IMR-90 (cell line): ENCODE measurements around the gene PTGDR. TPM values are rescaled to one million over a fixed set of nuclear protein-coding genes. Genes with fewer than 3 reads are reported as not detected.

ENCODE experiments used
- ATAC-seq: fragments of 200-7000 bp; cut with Tn5 transposase; 2 replicates; pipeline ENCODE4 v1.9.1; 2020; ENCODE audit warnings: low read depth, mild to moderate bottlenecking, moderate library complexity
- BruUV-seq: library from RNA; stranded (reverse); fragments of 400-500 nt; replicated peaks from 2 replicates; lab custom pipeline; 2021; lab: Mats Ljungman, UMichigan
- CTCF ChIA-PET: fragments of 300-600 bp; formaldehyde crosslinking; extraction: SDS; loops from one replicate; lab custom pipeline; 2021; ENCODE audit warnings: antibody characterized with exemption; lab: Yijun Ruan, JAX
- POLR2A ChIA-PET: fragments of 300-600 bp; sonication (Branson Sonifier 250); formaldehyde crosslinking; loops from one replicate; lab custom pipeline; 2022; ENCODE audit warnings: antibody characterized with exemption; ENCODE audit not compliant: unreplicated experiment; lab: Charles Lee
- DNase-seq: peaks from one replicate; pipeline ENCODE4 v3.0.0; 2013
- H2AFZ ChIP-seq: replicated peaks from 2 replicates; pipeline ENCODE3; 2013; ENCODE audit warnings: low read length, mild to moderate bottlenecking; ENCODE audit not compliant: poor library complexity
- H2AK5ac ChIP-seq: 2 replicates; pipeline ENCODE4 v1.6.1; 2013; ENCODE audit warnings: low read depth, low read length, inconsistent platforms
- H2AK9ac ChIP-seq: replicated peaks from 2 replicates; pipeline ENCODE3; 2013; ENCODE audit warnings: mild to moderate bottlenecking, low read depth, low read length, moderate library complexity; ENCODE audit not compliant: poor library complexity
- H2BK120ac ChIP-seq: 2 replicates; pipeline ENCODE4 v1.6.1; 2013; ENCODE audit warnings: low read depth, low read length, inconsistent platforms
- H2BK15ac ChIP-seq: 3 replicates; pipeline ENCODE4 v1.6.1; 2013; ENCODE audit warnings: low read depth, low read length, inconsistent platforms
- H2BK20ac ChIP-seq: 2 replicates; pipeline ENCODE4 v1.6.1; 2013; ENCODE audit warnings: low read depth, mild to moderate bottlenecking, inconsistent platforms, low read length, moderate library complexity
- H2BK5ac ChIP-seq: 2 replicates; pipeline ENCODE4 v1.6.1; 2013; ENCODE audit warnings: mild to moderate bottlenecking, low read depth, low read length, inconsistent platforms; ENCODE audit not compliant: poor library complexity, severe bottlenecking
- H3K14ac ChIP-seq: replicated peaks from 2 replicates; pipeline ENCODE4 v1.6.1; 2013; ENCODE audit warnings: low read depth, low read length, inconsistent platforms
- H3K18ac ChIP-seq: 2 replicates; pipeline ENCODE4 v1.6.1; 2013; ENCODE audit warnings: low read depth, low read length, control low read depth
- H3K23ac ChIP-seq: 2 replicates; pipeline ENCODE4 v1.6.1; 2013; ENCODE audit warnings: low read depth, low read length, inconsistent platforms
- H3K27ac ChIP-seq: 2 replicates; pipeline ENCODE4 v1.5.1; 2013; ENCODE audit warnings: mild to moderate bottlenecking, control low read depth, low read length; ENCODE audit not compliant: insufficient read depth
- H3K27me3 ChIP-seq: 2 replicates; pipeline ENCODE4 v1.6.1; 2013; ENCODE audit warnings: low read length; ENCODE audit not compliant: control insufficient read depth, insufficient read depth
- H3K36me3 ChIP-seq: 2 replicates; pipeline ENCODE4 v1.6.1; 2013; ENCODE audit warnings: low read length, mixed read lengths; ENCODE audit not compliant: control insufficient read depth, insufficient read depth
- H3K4ac ChIP-seq: 2 replicates; pipeline ENCODE4 v1.6.1; 2013; ENCODE audit warnings: low read depth, low read length, inconsistent platforms
- H3K4me1 ChIP-seq: 2 replicates; pipeline ENCODE4 v1.6.1; 2013; ENCODE audit warnings: low read length, mixed read lengths; ENCODE audit not compliant: control insufficient read depth, insufficient read depth
- H3K4me2 ChIP-seq: 2 replicates; pipeline ENCODE4 v1.6.1; 2013; ENCODE audit warnings: low read depth, mild to moderate bottlenecking, control low read depth, low read length, moderate library complexity
- H3K4me3 ChIP-seq: 2 replicates; pipeline ENCODE4 v1.5.1; 2013; ENCODE audit warnings: low read depth, mild to moderate bottlenecking, control low read depth, low read length, moderate library complexity; ENCODE audit not compliant: insufficient read depth
- H3K56ac ChIP-seq: 2 replicates; pipeline ENCODE4 v1.6.1; 2013; ENCODE audit warnings: low read length, inconsistent platforms; ENCODE audit not compliant: insufficient read depth; ENCODE audit errors: extremely low read depth
- H3K79me1 ChIP-seq, 2 experiments: 2 replicates each; pipeline ENCODE4 v1.6.1; 2013; ENCODE audit warnings: low read length in 2 of 2, inconsistent platforms in 1 of 2, low read depth in 1 of 2
- H3K9ac ChIP-seq: 2 replicates; pipeline ENCODE4 v1.6.1; 2013; ENCODE audit warnings: low read depth, low read length, control low read depth
- H3K9me1 ChIP-seq: 2 replicates; pipeline ENCODE4 v1.6.1; 2013; ENCODE audit warnings: low read length, inconsistent platforms; ENCODE audit not compliant: insufficient read depth
- H3K9me3 ChIP-seq: 2 replicates; pipeline ENCODE4 v1.6.1; 2013; ENCODE audit warnings: low read length; ENCODE audit not compliant: control insufficient read depth, insufficient read depth
- H4K20me1 ChIP-seq: 2 replicates; pipeline ENCODE4 v1.6.1; 2013; ENCODE audit warnings: low read length, inconsistent platforms; ENCODE audit not compliant: insufficient read depth
- H4K5ac ChIP-seq: 2 replicates; pipeline ENCODE4 v1.6.1; 2013; ENCODE audit warnings: mild to moderate bottlenecking, low read depth, low read length, control low read depth
- H4K8ac ChIP-seq, 2 experiments: 2 replicates each; pipeline ENCODE4 v1.6.1; 2013; ENCODE audit warnings: low read depth in 2 of 2, low read length in 2 of 2, control low read depth in 1 of 2, inconsistent platforms in 1 of 2
- H4K91ac ChIP-seq: 2 replicates; pipeline ENCODE4 v1.6.1; 2013; ENCODE audit warnings: low read depth, low read length, inconsistent platforms; ENCODE audit not compliant: insufficient read depth
- CHD1 ChIP-seq: IDR thresholded peaks from 2 replicates; pipeline ENCODE4 v1.6.1; 2012; ENCODE audit warnings: low read depth, low read length, improper control_type of control experiment
- ELK1 ChIP-seq: fragments of 150-350 bp; IDR thresholded peaks from 2 replicates; pipeline ENCODE4 v1.6.1; 2016; ENCODE audit warnings: low read depth, mild to moderate bottlenecking, low read length, moderate library complexity, borderline replicate concordance
- MAZ ChIP-seq: IDR thresholded peaks from 2 replicates; pipeline ENCODE4 v1.6.1; 2012; ENCODE audit warnings: low read depth, mild to moderate bottlenecking, low read length, improper control_type of control experiment, moderate library complexity, borderline replicate concordance
- NFE2L2 ChIP-seq: fragments of 150-350 bp; IDR thresholded peaks from 2 replicates; pipeline ENCODE4 v1.6.1; 2016; ENCODE audit warnings: low read depth, mild to moderate bottlenecking, low read length
- POLR2A ChIP-seq: IDR thresholded peaks from 2 replicates; pipeline ENCODE4 v1.6.1; 2012; ENCODE audit warnings: mild to moderate bottlenecking, low read depth, low read length
- SMC3 ChIP-seq: fragments of 150-350 bp; IDR thresholded peaks from 2 replicates; pipeline ENCODE4 v1.6.1; 2016; ENCODE audit warnings: low read depth, mild to moderate bottlenecking, antibody characterized with exemption, low read length, moderate library complexity
- WGBS, 2 experiments: methylation state at CpG; one replicate each; pipeline versions ENCODE4 v1.1.5 to v1.1.7; 2013; ENCODE audit warnings: missing lambda C conversion rate in 2 of 2; ENCODE audit not compliant: insufficient read length in 1 of 2; ENCODE audit errors: extremely low coverage in 2 of 2; 5-methylcytosine and 5-hydroxymethylcytosine counted together
- dilution Hi-C: fragments of 300-500 bp; cut with HindIII; formaldehyde crosslinking; loops from one replicate; pipeline ENCODE4 v1.14.3; 2018; ENCODE audit warnings: low sequenced_read_pairs; ENCODE audit not compliant: unreplicated experiment
- in situ Hi-C: fragments of 300-500 bp; cut with MboI; formaldehyde crosslinking; loops from 3 replicates; pipeline ENCODE4 v1.14.3; 2019; ENCODE audit warnings: low sequenced_read_pairs, inconsistent platforms, mixed read lengths
- intact Hi-C: fragments of 100-400 bp; cut with micrococcal nuclease; formaldehyde crosslinking; loops from 2 replicates; pipeline ENCODE4 v1.10.0; 2022
- polyA plus RNA-seq, 3 experiments: library from polyadenylated mRNA; depleted of rRNA; stranded (reverse); fragments of >200 nt; gene quantifications; 2 replicates each; pipeline ENCODE4 v1.2.3, GENCODE V29; 2012; ENCODE audit warnings: low replicate concordance in 1 of 3
- total RNA-seq: library from RNA; depleted of rRNA; stranded (reverse); fragments of >200 nt; gene quantifications from 2 replicates; pipeline ENCODE4 v1.2.3, GENCODE V29; 2012
- TF ChIP-seq, protein P1 (sequence below): conservative IDR thresholded peaks from 2 replicates; pipeline ENCODE4 v1.5.1; 2012; ENCODE audit warnings: mild to moderate bottlenecking, low read depth, low read length, improper control_type of control experiment
- TF ChIP-seq, protein P2 (sequence below): fragments of 150-350 bp; IDR thresholded peaks from 2 replicates; pipeline ENCODE4 v1.6.1; 2017; ENCODE audit warnings: mild to moderate bottlenecking, antibody characterized with exemption, low read length, low read depth

The PTGDR gene
- total and polyA plus RNA-seq, 2 of the 4 experiments (the other 2 are of a cell fraction) = not detected

GRCh38 chr14:52265253-52265652, 2.2 kb upstream of the PTGDR start:
- in situ Hi-C loops = no loop called here
- no peak for ATAC-seq
- 0 out of 2 replicates have a peak, but pooled peaks cover 3% of the 10 kb centered on the region for H3K9me1 ChIP-seq
- H3K79me1 ChIP-seq = no peaks in the 10 kb centered on the region
- dilution Hi-C loops = no loop called here
- no peak overlapping the region for H2BK20ac ChIP-seq
- H3K4ac ChIP-seq = no peak overlapping the region
- BruUV-seq = no TSS peak
- no peak overlapping the region for H2AK5ac ChIP-seq
- H3K14ac ChIP-seq = no peak overlapping the region
- 57% methylated on average over 2 of the region's 5 CpGs; no CpG with 5 or more reads in 1 of the 2 experiments for WGBS, 2 experiments
- no peak overlapping the region for H2BK15ac ChIP-seq
- no peak overlapping the region for H3K9ac ChIP-seq
- no peak overlapping the region for H3K56ac ChIP-seq
- no peak overlapping the region for H4K8ac ChIP-seq
- no peak overlapping the region for H3K23ac ChIP-seq
- no peak overlapping the region for H4K91ac ChIP-seq
- no peak overlapping the region for H4K5ac ChIP-seq
- H3K4me3 ChIP-seq = no peak overlapping the region
- H3K36me3 ChIP-seq = no peaks in the 10 kb centered on the region
- no peak overlapping the region for H2BK120ac ChIP-seq
- H3K4me1 ChIP-seq = peaks cover 4% of the 10 kb centered on the region; the same call in 1 of the 2 replicates
- no peak overlapping the region for H2AFZ ChIP-seq
- H4K20me1 ChIP-seq = no peaks in the 10 kb centered on the region
- no peak overlapping the region for H3K4me2 ChIP-seq
- TF ChIP-seq ELK1 = no peak
- no peak for TF ChIP-seq CHD1
- TF ChIP-seq POLR2A = no peak
- no peak for TF ChIP-seq SMC3
- no peak for TF ChIP-seq NFE2L2
- TF ChIP-seq, protein P1, sequence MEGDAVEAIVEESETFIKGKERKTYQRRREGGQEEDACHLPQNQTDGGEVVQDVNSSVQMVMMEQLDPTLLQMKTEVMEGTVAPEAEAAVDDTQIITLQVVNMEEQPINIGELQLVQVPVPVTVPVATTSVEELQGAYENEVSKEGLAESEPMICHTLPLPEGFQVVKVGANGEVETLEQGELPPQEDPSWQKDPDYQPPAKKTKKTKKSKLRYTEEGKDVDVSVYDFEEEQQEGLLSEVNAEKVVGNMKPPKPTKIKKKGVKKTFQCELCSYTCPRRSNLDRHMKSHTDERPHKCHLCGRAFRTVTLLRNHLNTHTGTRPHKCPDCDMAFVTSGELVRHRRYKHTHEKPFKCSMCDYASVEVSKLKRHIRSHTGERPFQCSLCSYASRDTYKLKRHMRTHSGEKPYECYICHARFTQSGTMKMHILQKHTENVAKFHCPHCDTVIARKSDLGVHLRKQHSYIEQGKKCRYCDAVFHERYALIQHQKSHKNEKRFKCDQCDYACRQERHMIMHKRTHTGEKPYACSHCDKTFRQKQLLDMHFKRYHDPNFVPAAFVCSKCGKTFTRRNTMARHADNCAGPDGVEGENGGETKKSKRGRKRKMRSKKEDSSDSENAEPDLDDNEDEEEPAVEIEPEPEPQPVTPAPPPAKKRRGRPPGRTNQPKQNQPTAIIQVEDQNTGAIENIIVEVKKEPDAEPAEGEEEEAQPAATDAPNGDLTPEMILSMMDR = no peak
- no peak for TF ChIP-seq MAZ
- TF ChIP-seq, protein P2, sequence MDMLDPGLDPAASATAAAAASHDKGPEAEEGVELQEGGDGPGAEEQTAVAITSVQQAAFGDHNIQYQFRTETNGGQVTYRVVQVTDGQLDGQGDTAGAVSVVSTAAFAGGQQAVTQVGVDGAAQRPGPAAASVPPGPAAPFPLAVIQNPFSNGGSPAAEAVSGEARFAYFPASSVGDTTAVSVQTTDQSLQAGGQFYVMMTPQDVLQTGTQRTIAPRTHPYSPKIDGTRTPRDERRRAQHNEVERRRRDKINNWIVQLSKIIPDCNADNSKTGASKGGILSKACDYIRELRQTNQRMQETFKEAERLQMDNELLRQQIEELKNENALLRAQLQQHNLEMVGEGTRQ = no peak
- H2AK9ac ChIP-seq = no peak overlapping the region
- intact Hi-C loops = no loop called here
- H3K9me3 ChIP-seq = no peaks in the 10 kb centered on the region
- H3K18ac ChIP-seq = no peak overlapping the region
- no peak for DNase-seq
- ChIA-PET POLR2A (no interaction called here), CTCF (no interaction called here)
- no peak overlapping the region for H2BK5ac ChIP-seq
- H3K27ac ChIP-seq = no peak overlapping the region
- peaks cover 51% of the 10 kb centered on the region for H3K27me3 ChIP-seq
